Vagina (tissue), 2 donors: ENCODE data around the gene SLC22A2. TPM values are rescaled to one million over a fixed set of nuclear protein-coding genes. Genes with fewer than 3 reads are reported as not detected.
A peak's percentile ranks its signal among the peaks of the same experiment; 100 is the strongest.
"Not testable (repeated sequence)": the region's sequence is repeated elsewhere in the genome, so short reads cannot be mapped to it uniquely, and the experiment has no call there.

Experiments
- DNase-seq, 2 donors: peaks; one replicate each; pipeline ENCODE4 v3.0.0-alpha.2; 2017; ENCODE audit errors: extremely low spot score in 2 of 2
- H3K27ac ChIP-seq: fragments of 200-600 bp; sonication (generic); one replicate; pipeline ENCODE4 v1.5.1; 2019
- H3K27me3 ChIP-seq: fragments of 200-600 bp; sonication (generic); one replicate; pipeline ENCODE4 v1.5.1; 2019
- H3K36me3 ChIP-seq, 2 donors: fragments of 200-600 bp; sonication (generic); one replicate each; pipeline ENCODE4 v1.5.1; 2017 to 2019
- H3K4me1 ChIP-seq: fragments of 200-600 bp; sonication (generic); one replicate; pipeline ENCODE4 v1.5.1; 2019
- H3K4me3 ChIP-seq, 2 donors: fragments of 200-600 bp; sonication (generic); 1 replicate in 1 of 2; 2 replicates in 1 of 2; pipeline ENCODE4 v1.5.1; 2016 to 2019
- H3K9me3 ChIP-seq: fragments of 200-600 bp; sonication (generic); one replicate; pipeline ENCODE4 v1.5.1; 2019
- CTCF ChIP-seq, 3 experiments: fragments of 450-650 bp in 2 of 3; fragments of 200-600 bp in 1 of 3; sonication (generic) in 1 of 3; IDR thresholded peaks; one replicate each; pipeline ENCODE4 v1.5.1; 2017 to 2019; ENCODE audit warnings: antibody characterized with exemption in 3 of 3, mild to moderate bottlenecking in 2 of 3, moderate library complexity in 2 of 3
- POLR2A ChIP-seq, 2 donors: fragments of 450-650 bp; IDR thresholded peaks; one replicate each; pipeline ENCODE4 v1.6.1; 2017; ENCODE audit warnings: antibody characterized with exemption in 2 of 2, mild to moderate bottlenecking in 2 of 2, moderate library complexity in 2 of 2
- POLR2AphosphoS5 ChIP-seq, 2 donors: sonication (generic); formaldehyde crosslinking; IDR thresholded peaks; one replicate each; pipeline ENCODE4 v1.9.0; 2017; ENCODE audit warnings: antibody characterized with exemption in 2 of 2, mild to moderate bottlenecking in 2 of 2, low read depth in 1 of 2; ENCODE audit not compliant: insufficient read depth in 1 of 2
- intact Hi-C: fragments of 100-400 bp; cut with DNase I; formaldehyde crosslinking; loops from one replicate; pipeline ENCODE4 v1.15.1; 2023
- total RNA-seq: library from RNA; depleted of rRNA; stranded (reverse); fragments of >200 nt; gene quantifications from one replicate; pipeline ENCODE4 v1.2.3, GENCODE V29; 2016

Gene SLC22A2
- not detected for total RNA-seq

- Histone ChIP-seq H3K4me3 (no peak within 1 kb of the TSS), H3K27ac (no peak within 1 kb of the TSS), H3K36me3 (no peaks in the 10 kb centered on the region), H3K27me3 (no peaks in the 10 kb centered on the region), H3K9me3 (no peaks in the 10 kb centered on the region), H3K4me1 (no peaks in the 10 kb centered on the region)
- intact Hi-C loops = no loop called here
- no peak for DNase-seq
- no peak for TF ChIP-seq POLR2A (IDR thresholded peaks at IDR 0.05)
- TF ChIP-seq CTCF (IDR thresholded peaks at IDR 0.05) = no peak
- no peak for TF ChIP-seq POLR2AphosphoS5 (IDR thresholded peaks at IDR 0.05; ENCODE audit: insufficient read depth in 1 of 2, low read depth in 1 of 2)
Observed at GRCh38 chr6:160258346-160259142, at the start of gene SLC22A2. SLC22A2 (minus strand) TSS chr6:160258821; CDS start chr6:160258757, 64 bp downstream.

- Histone ChIP-seq H3K27me3 (no peaks in the 10 kb centered on the region), H3K27ac (no peak overlapping the region), H3K4me1 (no peaks in the 10 kb centered on the region), H3K36me3 (no peaks in the 10 kb centered on the region), H3K4me3 (no peak overlapping the region), H3K9me3 (no peaks in the 10 kb centered on the region)
- TF ChIP-seq POLR2AphosphoS5 (IDR thresholded peaks at IDR 0.05; ENCODE audit: insufficient read depth in 1 of 2, low read depth in 1 of 2) = no peak
- no peak for DNase-seq
- intact Hi-C loops = no loop called here
Observed at GRCh38 chr6:160305926-160306713, 47.5 kb upstream of the SLC22A2 start.

GRCh38 chr6:160303806-160304205 lies 45.2 kb upstream of the SLC22A2 start:
- no peaks in the 10 kb centered on the region for H3K27me3 ChIP-seq

GRCh38 chr6:160302431-160303082 lies 43.9 kb upstream of the SLC22A2 start:
- H3K4me3 ChIP-seq, H3K36me3 ChIP-seq, DNase-seq, H3K27me3 ChIP-seq, H3K4me1 ChIP-seq, intact Hi-C loops, H3K27ac ChIP-seq, H3K9me3 ChIP-seq: not testable (repeated sequence)

More at GRCh38 chr6:160303806-160304205, 45.2 kb upstream of the SLC22A2 start:
- Histone ChIP-seq H3K4me1 (peaks cover 9% of the 10 kb centered on the region), H3K36me3 (no peaks in the 10 kb centered on the region), H3K9me3 (no peaks in the 10 kb centered on the region), H3K4me3 (no peak overlapping the region), H3K27ac (no peak overlapping the region)
- TF ChIP-seq POLR2A (IDR thresholded peaks at IDR 0.05) (no peak), POLR2AphosphoS5 (IDR thresholded peaks at IDR 0.05; ENCODE audit: insufficient read depth in 1 of 2, low read depth in 1 of 2) (no peak), CTCF (IDR thresholded peaks at IDR 0.05) (no peak)
- no peak for DNase-seq
- intact Hi-C loops = no loop called here

- intact Hi-C loops = no loop called here
- no peak overlapping the region for H3K27ac ChIP-seq
- H3K27me3 ChIP-seq = no peaks in the 10 kb centered on the region
- no peak for DNase-seq
- no peaks in the 10 kb centered on the region for H3K9me3 ChIP-seq
- H3K4me3 ChIP-seq = no peak overlapping the region
- H3K4me1 ChIP-seq = peaks cover 9% of the 10 kb centered on the region
- no peaks in the 10 kb centered on the region for H3K36me3 ChIP-seq
- TF ChIP-seq POLR2A (IDR thresholded peaks at IDR 0.05) = no peak
Observed at GRCh38 chr6:160301339-160301738, 42.7 kb upstream of the SLC22A2 start.

GRCh38 chr6:160300076-160300695 lies 41.6 kb upstream of the SLC22A2 start:
- Histone ChIP-seq H3K4me3 (no peak overlapping the region), H3K27ac (no peak overlapping the region)

More at GRCh38 chr6:160300076-160300695, 41.6 kb upstream of the SLC22A2 start:
- peaks cover 9% of the 10 kb centered on the region for H3K4me1 ChIP-seq
- no peaks in the 10 kb centered on the region for H3K36me3 ChIP-seq
- intact Hi-C loops = no loop called here
- H3K27me3 ChIP-seq = no peaks in the 10 kb centered on the region
- DNase-seq = no peak
- peak in 1 of 2 donors; percentile 36 for TF ChIP-seq POLR2AphosphoS5 (IDR thresholded peaks at IDR 0.05; ENCODE audit: insufficient read depth in 1 of 2, low read depth in 1 of 2)
- TF ChIP-seq CTCF (IDR thresholded peaks at IDR 0.05) = no peak
- no peaks in the 10 kb centered on the region for H3K9me3 ChIP-seq
